ENCODE results near the gene CELA3A.
"Not testable (repeated sequence)": the region's sequence is repeated elsewhere in the genome, so short reads cannot be mapped to it uniquely, and the experiment has no call there.

Gene CELA3A

GRCh38 chr1:21985893-21986292 lies 15.6 kb upstream of the CELA3A start:
- H3K27me3 ChIP-seq (ENCODE audit: control insufficient read depth, insufficient read depth, low read length); H3K27ac ChIP-seq (ENCODE audit: low read length); H3K9me3 ChIP-seq (ENCODE audit: control insufficient read depth, low read depth, low read length); H3K36me3 ChIP-seq (ENCODE audit: control insufficient read depth, low read depth, low read length); H3K4me1 ChIP-seq (ENCODE audit: control insufficient read depth, low read depth, low read length); H3K9ac ChIP-seq (ENCODE audit: low read length); H3K4me3 ChIP-seq (ENCODE audit: low read length): not testable (repeated sequence)

GRCh38 chr1:21986386-21986785 lies 15.1 kb upstream of the CELA3A start:
- not testable (repeated sequence) for H3K4me1 ChIP-seq (ENCODE audit: control insufficient read depth, low read depth, low read length); H3K27me3 ChIP-seq (ENCODE audit: control insufficient read depth, insufficient read depth, low read length); H3K9me3 ChIP-seq (ENCODE audit: control insufficient read depth, low read depth, low read length); H3K36me3 ChIP-seq (ENCODE audit: control insufficient read depth, low read depth, low read length); H3K9ac ChIP-seq (ENCODE audit: low read length); H3K27ac ChIP-seq (ENCODE audit: low read length); H3K4me3 ChIP-seq (ENCODE audit: low read length)

DNA sequence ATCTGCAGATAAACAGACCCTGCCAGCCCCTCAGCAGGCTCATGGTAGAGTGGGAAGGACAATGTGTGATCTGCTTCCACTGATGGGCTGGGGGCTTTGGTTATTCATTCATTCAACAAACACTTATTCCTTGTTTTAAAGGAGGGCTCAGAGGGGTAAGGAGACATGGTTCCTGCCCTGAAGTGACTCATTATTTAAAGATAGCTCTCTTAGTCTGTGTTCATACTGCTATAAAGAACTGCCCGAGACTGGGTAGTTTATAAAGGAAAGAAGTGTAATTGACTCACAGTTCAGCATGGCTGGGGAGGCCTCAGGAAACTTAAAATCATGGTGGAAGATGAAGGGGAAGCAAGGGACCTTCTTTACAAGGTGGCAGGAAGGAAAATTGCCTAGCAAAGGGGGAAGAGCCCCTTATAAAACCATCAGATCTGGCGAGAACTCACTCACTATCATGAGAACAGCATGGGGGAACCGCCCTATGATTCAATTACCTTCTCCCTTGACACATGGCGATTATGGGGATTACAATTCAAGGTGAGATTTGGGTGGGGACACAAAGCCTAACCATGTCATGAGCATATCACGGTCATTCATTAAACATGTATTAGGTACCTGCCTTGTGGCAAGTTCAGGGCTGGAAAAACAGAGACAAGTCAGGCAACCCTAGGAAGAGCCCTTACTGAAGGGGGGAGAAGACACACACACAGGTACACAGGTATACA lies 11.6 kb upstream of the CELA3A start:
- not testable (repeated sequence) for H3K36me3 ChIP-seq (ENCODE audit: control insufficient read depth, low read depth, low read length); H3K4me3 ChIP-seq (ENCODE audit: low read length); H3K27me3 ChIP-seq (ENCODE audit: control insufficient read depth, insufficient read depth, low read length); H3K9me3 ChIP-seq (ENCODE audit: control insufficient read depth, low read depth, low read length); H3K27ac ChIP-seq (ENCODE audit: low read length); H3K9ac ChIP-seq (ENCODE audit: low read length); H3K4me1 ChIP-seq (ENCODE audit: control insufficient read depth, low read depth, low read length)

DNA sequence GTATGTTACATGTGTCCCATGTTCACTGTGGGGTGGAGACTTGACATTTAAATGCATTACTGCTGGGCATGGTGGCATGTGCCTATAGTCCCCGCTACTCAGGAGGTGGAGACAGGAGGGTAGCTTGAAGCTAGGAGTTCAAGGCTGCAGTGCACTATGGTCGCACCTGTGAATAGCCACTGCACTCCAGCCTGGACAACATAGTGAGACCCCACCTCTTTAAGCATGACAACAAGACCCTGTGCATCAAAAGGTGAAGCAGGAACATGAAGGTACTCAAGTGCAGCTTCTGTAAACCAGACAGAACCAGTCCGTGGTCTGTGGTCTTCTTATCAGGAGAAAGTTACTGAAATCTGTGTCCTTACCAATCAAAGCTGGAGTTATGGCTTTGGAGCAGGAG lies 9.3 kb upstream of the CELA3A start:
- H3K9me3 ChIP-seq (ENCODE audit: control insufficient read depth, low read depth, low read length); H3K27me3 ChIP-seq (ENCODE audit: control insufficient read depth, insufficient read depth, low read length); H3K36me3 ChIP-seq (ENCODE audit: control insufficient read depth, low read depth, low read length); H3K4me3 ChIP-seq (ENCODE audit: low read length); H3K4me1 ChIP-seq (ENCODE audit: control insufficient read depth, low read depth, low read length); H3K9ac ChIP-seq (ENCODE audit: low read length); H3K27ac ChIP-seq (ENCODE audit: low read length): not testable (repeated sequence)

DNA sequence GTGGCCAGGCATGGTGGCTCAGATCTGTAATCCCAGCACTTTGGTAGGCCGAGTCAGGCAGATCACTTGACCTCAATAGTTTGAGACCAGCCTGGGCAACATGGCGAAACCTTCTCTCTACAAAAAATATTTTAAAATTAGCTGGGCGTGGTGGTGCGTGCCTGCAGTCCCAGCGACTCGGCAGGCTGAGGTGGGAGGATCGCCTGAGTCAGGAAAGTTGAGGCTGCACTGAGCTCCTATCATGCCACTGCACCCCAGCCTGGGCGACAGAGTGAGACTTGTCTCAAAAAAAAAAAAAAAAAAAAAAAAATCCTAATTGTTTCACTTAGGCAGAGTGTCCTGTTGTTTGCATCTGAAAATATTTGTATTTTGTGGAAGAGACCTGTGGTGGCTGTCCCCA lies 6.7 kb upstream of the CELA3A start:
- H3K27me3 ChIP-seq (ENCODE audit: control insufficient read depth, insufficient read depth, low read length); H3K9ac ChIP-seq (ENCODE audit: low read length); H3K27ac ChIP-seq (ENCODE audit: low read length); H3K9me3 ChIP-seq (ENCODE audit: control insufficient read depth, low read depth, low read length); H3K4me3 ChIP-seq (ENCODE audit: low read length); H3K36me3 ChIP-seq (ENCODE audit: control insufficient read depth, low read depth, low read length); H3K4me1 ChIP-seq (ENCODE audit: control insufficient read depth, low read depth, low read length): not testable (repeated sequence)

DNA sequence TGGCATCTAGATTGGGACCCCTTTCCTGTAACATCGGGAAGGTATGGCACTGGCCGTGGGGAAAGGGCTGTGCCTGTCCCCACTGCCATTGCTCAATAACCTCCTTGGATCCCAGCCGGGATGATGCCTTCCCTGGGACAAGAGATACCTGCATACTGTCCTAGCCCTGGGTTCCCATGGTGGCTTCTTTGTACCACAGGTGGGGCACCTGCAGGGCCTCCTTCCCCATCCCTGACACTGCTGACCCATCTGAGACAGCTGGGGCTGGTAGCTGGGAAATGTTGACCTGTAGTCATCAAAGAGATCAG lies 4.8 kb upstream of the CELA3A start:
- not testable (repeated sequence) for H3K4me3 ChIP-seq (ENCODE audit: low read length); H3K9ac ChIP-seq (ENCODE audit: low read length); H3K36me3 ChIP-seq (ENCODE audit: control insufficient read depth, low read depth, low read length); H3K9me3 ChIP-seq (ENCODE audit: control insufficient read depth, low read depth, low read length); H3K4me1 ChIP-seq (ENCODE audit: control insufficient read depth, low read depth, low read length); H3K27ac ChIP-seq (ENCODE audit: low read length); H3K27me3 ChIP-seq (ENCODE audit: control insufficient read depth, insufficient read depth, low read length)

DNA sequence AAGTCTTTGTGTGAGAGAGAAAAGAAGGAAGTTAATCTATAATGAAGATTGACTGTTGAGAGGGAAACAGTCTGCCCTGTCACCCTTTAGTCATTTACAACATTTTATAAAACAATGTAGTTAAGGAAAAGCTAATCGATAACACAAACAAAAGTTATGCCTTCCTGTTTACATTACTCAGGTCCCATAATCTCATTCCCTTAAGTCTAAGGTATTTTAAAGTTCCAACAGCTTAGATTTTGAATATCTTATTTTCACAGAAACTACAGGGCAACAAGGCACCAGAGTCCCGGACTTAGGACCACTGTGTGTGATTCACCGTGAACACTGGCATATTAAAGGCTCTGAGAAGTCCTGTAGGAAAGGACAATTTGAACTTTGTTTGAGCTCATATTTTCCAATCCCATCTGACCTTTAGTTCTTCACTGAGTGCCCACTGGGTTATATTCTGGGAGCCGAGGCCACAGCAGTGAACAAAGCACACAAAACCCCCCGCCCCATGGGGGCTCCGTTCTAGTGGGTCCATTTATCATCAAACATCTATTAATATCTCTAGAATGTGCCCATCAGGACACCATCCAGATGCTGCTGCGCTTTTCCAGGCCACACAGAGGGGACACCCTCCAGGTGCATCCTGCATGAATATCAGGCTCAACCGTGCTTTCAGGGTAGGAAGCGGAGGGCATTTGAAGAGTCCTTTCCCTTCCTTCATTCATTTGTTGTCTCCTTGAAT lies 3.4 kb upstream of the CELA3A start:
- H3K27ac ChIP-seq (ENCODE audit: low read length); H3K4me1 ChIP-seq (ENCODE audit: control insufficient read depth, low read depth, low read length); H3K27me3 ChIP-seq (ENCODE audit: control insufficient read depth, insufficient read depth, low read length); H3K9me3 ChIP-seq (ENCODE audit: control insufficient read depth, low read depth, low read length); H3K9ac ChIP-seq (ENCODE audit: low read length); H3K4me3 ChIP-seq (ENCODE audit: low read length); H3K36me3 ChIP-seq (ENCODE audit: control insufficient read depth, low read depth, low read length): not testable (repeated sequence)

DNA sequence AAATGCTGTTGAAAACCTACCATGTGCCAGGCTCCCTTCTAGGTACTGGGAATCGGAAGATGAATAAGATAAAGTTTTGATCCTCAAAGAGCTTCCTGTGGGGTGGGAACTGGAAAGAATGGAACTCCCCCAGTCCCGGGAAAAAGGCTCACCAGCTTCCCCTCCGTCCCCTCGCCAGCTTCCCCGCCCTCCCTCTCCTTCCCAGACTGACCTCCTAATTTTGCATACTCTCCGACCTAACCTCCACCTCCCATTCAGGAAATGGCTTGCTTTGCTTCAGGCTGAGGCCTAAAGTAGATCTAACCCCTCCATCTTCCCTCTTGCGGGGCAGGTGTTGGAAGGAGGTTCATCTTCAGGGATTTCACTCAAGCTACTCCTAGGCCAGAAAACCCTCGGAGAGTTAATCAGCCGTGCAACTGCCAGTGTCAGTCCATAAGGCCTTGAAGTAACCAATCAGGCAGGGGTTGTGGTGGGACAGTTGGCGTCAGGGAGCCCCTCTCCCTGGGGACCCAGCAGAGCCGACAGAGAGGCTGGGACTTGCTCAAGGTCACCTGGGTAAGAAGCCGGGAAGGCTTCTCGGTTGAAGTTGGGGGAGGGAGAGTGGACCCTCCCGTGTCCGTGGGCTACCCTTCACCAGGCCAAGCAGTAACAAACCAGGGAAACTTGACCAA lies 2.7 kb upstream of the CELA3A start:
- not testable (repeated sequence) for H3K36me3 ChIP-seq (ENCODE audit: control insufficient read depth, low read depth, low read length); H3K9ac ChIP-seq (ENCODE audit: low read length); H3K4me1 ChIP-seq (ENCODE audit: control insufficient read depth, low read depth, low read length); H3K4me3 ChIP-seq (ENCODE audit: low read length); H3K9me3 ChIP-seq (ENCODE audit: control insufficient read depth, low read depth, low read length); H3K27me3 ChIP-seq (ENCODE audit: control insufficient read depth, insufficient read depth, low read length); H3K27ac ChIP-seq (ENCODE audit: low read length)

GRCh38 chr1:21999645-22000044 lies 1.8 kb upstream of the CELA3A start:
- not testable (repeated sequence) for H3K36me3 ChIP-seq (ENCODE audit: control insufficient read depth, low read depth, low read length); H3K27ac ChIP-seq (ENCODE audit: low read length); H3K9me3 ChIP-seq (ENCODE audit: control insufficient read depth, low read depth, low read length); H3K4me3 ChIP-seq (ENCODE audit: low read length); H3K9ac ChIP-seq (ENCODE audit: low read length); H3K4me1 ChIP-seq (ENCODE audit: control insufficient read depth, low read depth, low read length); H3K27me3 ChIP-seq (ENCODE audit: control insufficient read depth, insufficient read depth, low read length)

- not testable (repeated sequence) for H3K4me1 ChIP-seq (ENCODE audit: control insufficient read depth, low read depth, low read length); H3K36me3 ChIP-seq (ENCODE audit: control insufficient read depth, low read depth, low read length); H3K9ac ChIP-seq (ENCODE audit: low read length); H3K27me3 ChIP-seq (ENCODE audit: control insufficient read depth, insufficient read depth, low read length); H3K9me3 ChIP-seq (ENCODE audit: control insufficient read depth, low read depth, low read length); H3K27ac ChIP-seq (ENCODE audit: low read length); H3K4me3 ChIP-seq (ENCODE audit: low read length)
Observed at GRCh38 chr1:22002461-22002860, 1.0 kb downstream of the CELA3A start.

GRCh38 chr1:22002875-22003274 lies 1.4 kb downstream of the CELA3A start:
- H3K9me3 ChIP-seq (ENCODE audit: control insufficient read depth, low read depth, low read length); H3K9ac ChIP-seq (ENCODE audit: low read length); H3K27ac ChIP-seq (ENCODE audit: low read length); H3K27me3 ChIP-seq (ENCODE audit: control insufficient read depth, insufficient read depth, low read length); H3K4me1 ChIP-seq (ENCODE audit: control insufficient read depth, low read depth, low read length); H3K4me3 ChIP-seq (ENCODE audit: low read length); H3K36me3 ChIP-seq (ENCODE audit: control insufficient read depth, low read depth, low read length): not testable (repeated sequence)

DNA sequence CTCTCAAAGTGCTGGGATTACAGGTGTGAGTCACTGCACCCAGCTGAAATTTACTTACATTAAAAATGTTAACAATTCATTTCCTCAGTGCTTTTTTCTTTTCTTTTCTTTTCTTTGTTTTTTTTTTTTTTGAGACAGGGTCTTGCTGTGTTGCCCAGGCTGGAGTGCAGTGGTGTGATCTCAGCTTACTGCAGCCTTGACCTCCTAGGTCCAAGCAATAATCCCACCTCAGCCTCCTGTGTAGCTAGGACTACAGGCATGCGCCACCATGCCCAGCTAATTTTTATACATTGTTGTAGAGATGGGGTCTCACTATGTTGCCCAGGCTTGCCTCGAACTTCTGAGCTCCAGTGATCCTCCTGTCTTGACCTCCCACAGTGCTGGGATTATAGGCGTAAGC lies 2.5 kb downstream of the CELA3A start:
- not testable (repeated sequence) for H3K36me3 ChIP-seq (ENCODE audit: control insufficient read depth, low read depth, low read length); H3K27me3 ChIP-seq (ENCODE audit: control insufficient read depth, insufficient read depth, low read length); H3K9me3 ChIP-seq (ENCODE audit: control insufficient read depth, low read depth, low read length); H3K4me1 ChIP-seq (ENCODE audit: control insufficient read depth, low read depth, low read length); H3K4me3 ChIP-seq (ENCODE audit: low read length); H3K27ac ChIP-seq (ENCODE audit: low read length); H3K9ac ChIP-seq (ENCODE audit: low read length)
